Left cardiac atrium (tissue), 4 donors: Measurements from ENCODE around the gene SCYL1. TPM values are rescaled to one million over a fixed set of nuclear protein-coding genes. Genes with fewer than 3 reads are reported as not detected.

Experiments used
- ATAC-seq, 2 donors: fragments of 200-7000 bp; cut with Tn5 transposase; one replicate each; pipeline ENCODE4 v1.9.1; 2020; ENCODE audit warnings: mild to moderate bottlenecking in 2 of 2, moderate library complexity in 2 of 2
- DNase-seq: peaks from one replicate; pipeline ENCODE4 v3.0.0-alpha.2; 2020
- intact Hi-C, 2 donors: fragments of 100-400 bp; cut with DNase I; formaldehyde crosslinking; loops; one replicate each; pipeline versions ENCODE4 v1.14.1 to v1.15.1; 2022 to 2023
- total RNA-seq, 2 donors: library from RNA; stranded (reverse); fragmentation: NEBNext Ultra II Directional; extraction: Animal tissue kit (Norgen Biotek cat#: 25700); gene quantifications; one replicate each; pipeline ENCODE4 v1.2.1, GENCODE V29; 2021
- donor health status: DM: no; HTN: yes; CAD: no.
- donor health status: DM: no; HTN: yes; CAD: no; lungs with severe emphysema.
- donor health status: DM: yes; HTN: yes; CAD: no.
- donor health status: Dilated cardiomyopathy.

SCYL1 gene
- total RNA-seq, 2 donors from 2014 or later = 51.5 to 67.3 TPM

DNA sequence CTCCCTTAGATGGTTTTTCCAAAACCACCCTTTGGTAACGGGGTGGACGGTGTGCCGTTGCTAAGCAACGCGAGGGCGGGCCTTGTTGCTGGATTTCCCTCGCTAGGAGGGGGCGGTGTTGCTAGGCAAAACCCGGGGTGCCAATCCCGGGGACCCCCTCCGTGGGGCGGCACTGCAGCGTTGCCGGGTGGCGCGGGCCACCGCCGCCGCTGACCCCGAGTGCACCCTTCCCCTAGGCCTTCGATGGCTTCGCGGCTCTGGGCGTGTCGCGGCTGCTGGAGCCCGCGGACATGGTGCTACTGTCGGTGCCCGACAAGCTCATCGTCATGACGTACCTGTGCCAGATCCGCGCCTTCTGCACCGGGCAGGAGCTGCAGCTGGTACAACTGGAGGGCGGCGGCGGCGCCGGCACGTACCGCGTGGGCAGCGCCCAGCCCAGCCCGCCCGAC lies 59.9 kb downstream of the SCYL1 start:
- intact Hi-C loops = no loop called here
- DNase-seq (peak; percentile 31), ATAC-seq (peak in 1 of 2 donors; percentile 6)

DNA sequence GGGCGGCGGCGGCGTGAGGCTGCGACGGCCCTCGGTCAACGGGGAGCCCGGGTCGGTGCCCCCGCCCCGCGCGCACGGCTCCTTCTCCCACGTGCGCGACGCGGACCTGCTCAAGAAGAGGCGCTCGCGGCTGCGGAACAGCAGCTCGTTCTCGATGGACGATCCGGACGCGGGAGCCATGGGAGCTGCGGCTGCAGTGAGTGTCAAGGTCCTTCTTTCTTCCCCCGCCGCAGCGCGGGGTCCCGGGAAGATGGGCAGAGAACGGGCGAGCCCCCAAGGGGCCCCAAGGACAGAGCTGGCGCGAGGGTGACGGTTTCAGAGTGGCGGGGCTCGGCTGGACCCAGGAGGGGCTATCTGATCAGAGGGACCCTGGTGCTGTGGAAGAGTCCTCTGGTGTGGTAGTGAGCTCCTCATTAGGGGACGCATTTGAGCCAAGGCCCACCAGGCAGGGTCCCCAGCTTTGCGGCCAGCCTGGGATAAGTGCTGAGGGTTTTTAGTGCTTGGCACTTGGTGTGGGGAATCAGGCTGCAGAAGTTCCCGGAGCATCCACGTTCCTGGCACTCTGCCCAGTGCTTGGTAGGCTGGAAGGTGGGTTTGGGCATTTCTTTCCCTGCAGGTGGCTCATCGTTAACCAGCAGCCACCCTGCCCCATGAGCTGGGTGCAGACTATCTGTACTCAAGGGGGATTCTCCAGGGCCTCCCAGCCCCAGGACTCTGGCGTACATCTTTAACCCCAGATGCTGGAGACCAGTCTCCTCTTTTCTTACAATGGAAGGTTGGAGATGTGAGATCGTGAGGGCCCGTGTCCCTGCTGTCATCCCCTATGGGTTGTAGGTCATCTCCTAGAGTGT lies 60.7 kb downstream of the SCYL1 start:
- DNase-seq (no peak), ATAC-seq (no peak)
- intact Hi-C loops = no loop called here

DNA sequence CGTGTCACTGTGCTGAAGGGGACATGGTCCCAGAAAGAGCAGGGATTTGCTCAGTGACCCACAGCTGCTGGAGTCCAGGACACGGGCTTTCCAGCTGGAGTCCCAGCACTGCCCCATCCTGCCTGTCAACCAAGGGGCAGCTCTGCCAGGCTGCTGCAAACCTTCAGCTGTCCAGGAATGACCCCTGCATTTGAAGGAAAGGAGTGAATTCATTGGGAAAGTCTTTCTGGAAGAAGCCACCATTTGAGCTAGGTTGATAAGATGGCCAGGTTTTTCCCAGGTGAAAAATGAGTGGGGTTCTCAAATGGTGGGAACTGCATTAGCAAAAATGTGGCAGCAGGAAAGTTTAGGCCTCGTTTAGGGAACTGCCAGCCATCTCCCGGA lies 61.4 kb downstream of the SCYL1 start:
- ATAC-seq (no peak), DNase-seq (no peak)
- intact Hi-C loops = no loop called here

DNA sequence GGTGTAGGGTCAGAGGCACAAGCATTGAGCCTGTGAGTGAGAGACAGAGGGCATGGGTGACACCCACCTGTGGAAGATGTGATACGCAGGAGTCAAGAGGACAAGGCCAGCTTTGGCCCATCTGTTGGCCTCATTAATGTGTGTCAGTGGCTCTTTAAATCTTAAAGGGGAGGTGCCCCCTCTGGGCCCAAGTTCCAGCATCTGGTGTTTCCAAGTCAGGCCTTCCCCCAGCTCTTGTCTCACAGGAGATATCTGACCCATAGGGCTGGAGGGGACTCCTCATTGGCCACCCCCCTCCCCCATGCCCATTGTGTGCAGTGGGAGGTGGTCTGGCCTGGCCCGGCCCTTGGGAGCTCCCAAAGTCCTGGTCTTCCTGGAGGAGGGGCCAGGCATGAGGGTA lies 61.8 kb downstream of the SCYL1 start:
- DNase-seq (no peak), ATAC-seq (peak; percentile 3 to 48)
- intact Hi-C loops = no loop called here

Other genes with a start within 250 kb of the SCYL1 start
- 10 to 100 TPM; 21.7 to 28.9 TPM for gene CDC42EP2, start 210.2 kb upstream of the SCYL1 start, total RNA-seq
- gene DPF2, start 191.2 kb upstream of the SCYL1 start, total RNA-seq = 10 to 100 TPM; 46.7 to 47.7 TPM
- gene TIGD3, start 170.3 kb upstream of the SCYL1 start, total RNA-seq = under 1 TPM in 1 of 2 donors, not detected in 1; 0.12 TPM
- 1 to 10 TPM; 4.1 to 7.2 TPM for gene SLC25A45, start 142.4 kb upstream of the SCYL1 start, total RNA-seq
- gene FRMD8, start 138.4 kb upstream of the SCYL1 start, total RNA-seq = 10 to 100 TPM; 13.4 to 21.5 TPM
- gene NEAT1, start 102.3 kb upstream of the SCYL1 start, total RNA-seq = 100 to 1,000 TPM; 405 to 657 TPM
- 1,000 to 10,000 TPM; 4,098 to 7,342 TPM for gene MALAT1, start 26.0 kb upstream of the SCYL1 start, total RNA-seq
- 10 to 100 TPM; 85.6 to 96.2 TPM for gene LTBP3, start 33.3 kb downstream of the SCYL1 start, total RNA-seq
- gene ZNRD2, start 45.4 kb downstream of the SCYL1 start, total RNA-seq = 10 to 100 TPM; 24.6 to 35.0 TPM
- 10 to 100 TPM; 33.5 to 34.5 TPM for gene FAM89B, start 47.5 kb downstream of the SCYL1 start, total RNA-seq
- 10 to 100 TPM; 53.4 to 61.0 TPM for gene EHBP1L1, start 51.0 kb downstream of the SCYL1 start, total RNA-seq
- under 1 TPM; 0.31 to 0.53 TPM for gene KCNK7, start 70.7 kb downstream of the SCYL1 start, total RNA-seq
- gene MAP3K11, start 89.1 kb downstream of the SCYL1 start, total RNA-seq = 10 to 100 TPM; 42.8 to 44.7 TPM
- 10 to 100 TPM; 15.1 to 16.7 TPM for gene PCNX3, start 90.7 kb downstream of the SCYL1 start, total RNA-seq
- gene SIPA1, start 113.0 kb downstream of the SCYL1 start, total RNA-seq = 10 to 100 TPM; 31.7 to 33.0 TPM
- gene RELA, start 137.8 kb downstream of the SCYL1 start, total RNA-seq = 10 to 100 TPM; 36.1 to 56.2 TPM
- 10 to 100 TPM; 46.6 to 47.3 TPM for gene KAT5, start 187.2 kb downstream of the SCYL1 start, total RNA-seq
- 10 to 100 TPM; 61.1 to 64.7 TPM for gene RNASEH2C, start 195.7 kb downstream of the SCYL1 start, total RNA-seq